Liver (tissue), 3 donors: ENCODE data around the gene SPINK13.

Experiments used
- EGR1 ChIP-seq, 2 donors: IDR thresholded peaks; 2 replicates each; pipeline ENCODE4 v1.6.1; 2016 to 2018; ENCODE audit warnings: antibody characterized with exemption in 2 of 2, low read depth in 2 of 2
- FOXA2 ChIP-seq: IDR thresholded peaks from 2 replicates; pipeline ENCODE4 v1.6.1; 2016; ENCODE audit warnings: antibody characterized with exemption
- GABPA ChIP-seq, 2 donors: IDR thresholded peaks in 1 of 2; conservative IDR thresholded peaks in 1 of 2; 2 replicates each; pipeline ENCODE4 v1.6.1; 2016; ENCODE audit warnings: antibody characterized with exemption in 2 of 2, mild to moderate bottlenecking in 1 of 2, moderate library complexity in 1 of 2
- JUND ChIP-seq, 2 donors: IDR thresholded peaks; 2 replicates each; pipeline ENCODE4 v1.6.1; 2016; ENCODE audit warnings: antibody characterized with exemption in 2 of 2
- RAD21 ChIP-seq, 2 donors: IDR thresholded peaks; 2 replicates each; pipeline ENCODE4 v1.6.1; 2016; ENCODE audit warnings: antibody characterized with exemption in 2 of 2, mild to moderate bottlenecking in 2 of 2
- RXRA ChIP-seq, 2 donors: IDR thresholded peaks; 2 replicates each; pipeline ENCODE4 v1.6.1; 2017 to 2018; ENCODE audit warnings: antibody characterized with exemption in 2 of 2, mild to moderate bottlenecking in 1 of 2
- SP1 ChIP-seq: IDR thresholded peaks from 2 replicates; pipeline ENCODE4 v1.6.1; 2018; ENCODE audit warnings: antibody characterized with exemption, mild to moderate bottlenecking
- TAF1 ChIP-seq: conservative IDR thresholded peaks from 2 replicates; pipeline ENCODE4 v1.6.1; 2016; ENCODE audit warnings: antibody characterized with exemption, mild to moderate bottlenecking
- YY1 ChIP-seq: IDR thresholded peaks from 2 replicates; pipeline ENCODE4 v1.6.1; 2016; ENCODE audit warnings: antibody characterized with exemption, mild to moderate bottlenecking
- TF ChIP-seq, protein P1 (sequence below): fragments of 150-350 bp; IDR thresholded peaks from 2 replicates; pipeline ENCODE4 v1.5.1; 2017; ENCODE audit warnings: improper control_type of control experiment, low read depth, low read length; ENCODE audit not compliant: missing input control
- TF ChIP-seq, protein P2 (sequence below): IDR thresholded peaks from 2 replicates; pipeline ENCODE4 v1.6.1; 2016; ENCODE audit warnings: antibody characterized with exemption
- TF ChIP-seq, protein P3 (sequence below): IDR thresholded peaks from 2 replicates; pipeline ENCODE4 v1.6.1; 2016; ENCODE audit warnings: antibody characterized with exemption, mild to moderate bottlenecking
- TF ChIP-seq, protein P4 (sequence below): IDR thresholded peaks from 2 replicates; pipeline ENCODE4 v1.6.1; 2016; ENCODE audit warnings: antibody characterized with exemption
- TF ChIP-seq, protein P5 (sequence below): IDR thresholded peaks from 2 replicates; pipeline ENCODE4 v1.6.1; 2016; ENCODE audit warnings: antibody characterized with exemption
- donor health status: healthy.
- donor health status: healthy.

DNA sequence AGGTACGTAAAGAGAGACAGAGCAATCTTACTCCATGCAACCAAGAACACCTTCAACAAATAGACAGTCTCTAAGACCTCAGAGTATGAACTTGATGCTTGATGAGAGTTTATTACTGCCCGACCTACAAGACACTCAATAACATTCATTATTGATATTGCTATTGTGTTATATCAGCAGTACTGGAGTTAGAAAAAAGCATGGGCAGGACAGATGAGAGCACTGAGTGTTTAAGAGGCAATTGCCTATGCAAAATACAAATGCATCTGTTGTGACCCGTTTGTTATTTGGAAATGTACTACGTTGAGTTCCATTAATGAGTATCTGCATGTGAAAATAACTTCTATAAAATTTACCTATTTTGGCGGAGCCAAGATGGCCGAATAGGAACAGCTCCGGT is 38.4 kb upstream of the SPINK13 start:
- TF ChIP-seq TAF1: no peak
- TF ChIP-seq FOXA2: no peak
- TF ChIP-seq, protein P1, sequence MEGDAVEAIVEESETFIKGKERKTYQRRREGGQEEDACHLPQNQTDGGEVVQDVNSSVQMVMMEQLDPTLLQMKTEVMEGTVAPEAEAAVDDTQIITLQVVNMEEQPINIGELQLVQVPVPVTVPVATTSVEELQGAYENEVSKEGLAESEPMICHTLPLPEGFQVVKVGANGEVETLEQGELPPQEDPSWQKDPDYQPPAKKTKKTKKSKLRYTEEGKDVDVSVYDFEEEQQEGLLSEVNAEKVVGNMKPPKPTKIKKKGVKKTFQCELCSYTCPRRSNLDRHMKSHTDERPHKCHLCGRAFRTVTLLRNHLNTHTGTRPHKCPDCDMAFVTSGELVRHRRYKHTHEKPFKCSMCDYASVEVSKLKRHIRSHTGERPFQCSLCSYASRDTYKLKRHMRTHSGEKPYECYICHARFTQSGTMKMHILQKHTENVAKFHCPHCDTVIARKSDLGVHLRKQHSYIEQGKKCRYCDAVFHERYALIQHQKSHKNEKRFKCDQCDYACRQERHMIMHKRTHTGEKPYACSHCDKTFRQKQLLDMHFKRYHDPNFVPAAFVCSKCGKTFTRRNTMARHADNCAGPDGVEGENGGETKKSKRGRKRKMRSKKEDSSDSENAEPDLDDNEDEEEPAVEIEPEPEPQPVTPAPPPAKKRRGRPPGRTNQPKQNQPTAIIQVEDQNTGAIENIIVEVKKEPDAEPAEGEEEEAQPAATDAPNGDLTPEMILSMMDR: no peak
- no peak for TF ChIP-seq GABPA (IDR thresholded peaks at IDR 0.05 in 1 of 2, conservative IDR thresholded peaks at IDR 0.05 in 1 of 2)
- no peak for TF ChIP-seq RXRA (IDR thresholded peaks at IDR 0.05)
- TF ChIP-seq, protein P2, sequence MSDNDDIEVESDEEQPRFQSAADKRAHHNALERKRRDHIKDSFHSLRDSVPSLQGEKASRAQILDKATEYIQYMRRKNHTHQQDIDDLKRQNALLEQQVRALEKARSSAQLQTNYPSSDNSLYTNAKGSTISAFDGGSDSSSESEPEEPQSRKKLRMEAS: no peak
- TF ChIP-seq EGR1 (IDR thresholded peaks at IDR 0.05; ENCODE audit: low read depth in 2 of 2): no peak
- no peak for TF ChIP-seq RAD21 (IDR thresholded peaks at IDR 0.05)
- no peak for TF ChIP-seq JUND (IDR thresholded peaks at IDR 0.05)
- TF ChIP-seq, protein P3, sequence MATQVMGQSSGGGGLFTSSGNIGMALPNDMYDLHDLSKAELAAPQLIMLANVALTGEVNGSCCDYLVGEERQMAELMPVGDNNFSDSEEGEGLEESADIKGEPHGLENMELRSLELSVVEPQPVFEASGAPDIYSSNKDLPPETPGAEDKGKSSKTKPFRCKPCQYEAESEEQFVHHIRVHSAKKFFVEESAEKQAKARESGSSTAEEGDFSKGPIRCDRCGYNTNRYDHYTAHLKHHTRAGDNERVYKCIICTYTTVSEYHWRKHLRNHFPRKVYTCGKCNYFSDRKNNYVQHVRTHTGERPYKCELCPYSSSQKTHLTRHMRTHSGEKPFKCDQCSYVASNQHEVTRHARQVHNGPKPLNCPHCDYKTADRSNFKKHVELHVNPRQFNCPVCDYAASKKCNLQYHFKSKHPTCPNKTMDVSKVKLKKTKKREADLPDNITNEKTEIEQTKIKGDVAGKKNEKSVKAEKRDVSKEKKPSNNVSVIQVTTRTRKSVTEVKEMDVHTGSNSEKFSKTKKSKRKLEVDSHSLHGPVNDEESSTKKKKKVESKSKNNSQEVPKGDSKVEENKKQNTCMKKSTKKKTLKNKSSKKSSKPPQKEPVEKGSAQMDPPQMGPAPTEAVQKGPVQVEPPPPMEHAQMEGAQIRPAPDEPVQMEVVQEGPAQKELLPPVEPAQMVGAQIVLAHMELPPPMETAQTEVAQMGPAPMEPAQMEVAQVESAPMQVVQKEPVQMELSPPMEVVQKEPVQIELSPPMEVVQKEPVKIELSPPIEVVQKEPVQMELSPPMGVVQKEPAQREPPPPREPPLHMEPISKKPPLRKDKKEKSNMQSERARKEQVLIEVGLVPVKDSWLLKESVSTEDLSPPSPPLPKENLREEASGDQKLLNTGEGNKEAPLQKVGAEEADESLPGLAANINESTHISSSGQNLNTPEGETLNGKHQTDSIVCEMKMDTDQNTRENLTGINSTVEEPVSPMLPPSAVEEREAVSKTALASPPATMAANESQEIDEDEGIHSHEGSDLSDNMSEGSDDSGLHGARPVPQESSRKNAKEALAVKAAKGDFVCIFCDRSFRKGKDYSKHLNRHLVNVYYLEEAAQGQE: no peak
- no peak for TF ChIP-seq SP1
- TF ChIP-seq, protein P4, sequence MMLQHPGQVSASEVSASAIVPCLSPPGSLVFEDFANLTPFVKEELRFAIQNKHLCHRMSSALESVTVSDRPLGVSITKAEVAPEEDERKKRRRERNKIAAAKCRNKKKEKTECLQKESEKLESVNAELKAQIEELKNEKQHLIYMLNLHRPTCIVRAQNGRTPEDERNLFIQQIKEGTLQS: no peak
- TF ChIP-seq, protein P5, sequence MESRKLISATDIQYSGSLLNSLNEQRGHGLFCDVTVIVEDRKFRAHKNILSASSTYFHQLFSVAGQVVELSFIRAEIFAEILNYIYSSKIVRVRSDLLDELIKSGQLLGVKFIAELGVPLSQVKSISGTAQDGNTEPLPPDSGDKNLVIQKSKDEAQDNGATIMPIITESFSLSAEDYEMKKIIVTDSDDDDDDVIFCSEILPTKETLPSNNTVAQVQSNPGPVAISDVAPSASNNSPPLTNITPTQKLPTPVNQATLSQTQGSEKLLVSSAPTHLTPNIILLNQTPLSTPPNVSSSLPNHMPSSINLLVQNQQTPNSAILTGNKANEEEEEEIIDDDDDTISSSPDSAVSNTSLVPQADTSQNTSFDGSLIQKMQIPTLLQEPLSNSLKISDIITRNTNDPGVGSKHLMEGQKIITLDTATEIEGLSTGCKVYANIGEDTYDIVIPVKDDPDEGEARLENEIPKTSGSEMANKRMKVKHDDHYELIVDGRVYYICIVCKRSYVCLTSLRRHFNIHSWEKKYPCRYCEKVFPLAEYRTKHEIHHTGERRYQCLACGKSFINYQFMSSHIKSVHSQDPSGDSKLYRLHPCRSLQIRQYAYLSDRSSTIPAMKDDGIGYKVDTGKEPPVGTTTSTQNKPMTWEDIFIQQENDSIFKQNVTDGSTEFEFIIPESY: no peak
- TF ChIP-seq YY1: no peak
